ENCODE measurements around the gene EML5.

The EML5 gene

GRCh38 chr14:88565427-88565826 lies 227.3 kb downstream of the EML5 start:
- no peak overlapping the region for H3K4me3 ChIP-seq (ENCODE audit: low read depth, low read length)
- peaks cover 38 to 39% of the 10 kb centered on the region in 2 experiments for H3K36me3 ChIP-seq (ENCODE audit: control insufficient read depth in 2 of 2, insufficient read depth in 1 of 2, low read length in 2 of 2)
- H3K27ac ChIP-seq (ENCODE audit: extremely low read depth, low read depth, low read length) = no peak overlapping the region
- peaks cover 5% of the 10 kb centered on the region for H3K4me1 ChIP-seq (ENCODE audit: control insufficient read depth, insufficient read depth, low read length)
- H3K9me3 ChIP-seq (ENCODE audit: control insufficient read depth, insufficient read depth, low read depth, low read length) = no peaks in the 10 kb centered on the region
- ChIA-PET POLR2A (no interaction called here), CTCF (interaction anchor here (0.9 to 1.5 kb wide), 2 partner anchors 10 to 41 kb away, joined by 4 to 5 read pairs; no protein-coding TSS in a partner anchor)
- TF ChIP-seq SCRT2 (tag by site-specific recombination; IDR thresholded peaks at IDR 0.05) = no peak
- TF ChIP-seq ZBTB48 (tag by site-specific recombination; IDR thresholded peaks at IDR 0.05) = no peak
- no peak for TF ChIP-seq ZNF560 (tag by site-specific recombination; IDR thresholded peaks at IDR 0.05; ENCODE audit: borderline replicate concordance)
- TF ChIP-seq, protein P1, sequence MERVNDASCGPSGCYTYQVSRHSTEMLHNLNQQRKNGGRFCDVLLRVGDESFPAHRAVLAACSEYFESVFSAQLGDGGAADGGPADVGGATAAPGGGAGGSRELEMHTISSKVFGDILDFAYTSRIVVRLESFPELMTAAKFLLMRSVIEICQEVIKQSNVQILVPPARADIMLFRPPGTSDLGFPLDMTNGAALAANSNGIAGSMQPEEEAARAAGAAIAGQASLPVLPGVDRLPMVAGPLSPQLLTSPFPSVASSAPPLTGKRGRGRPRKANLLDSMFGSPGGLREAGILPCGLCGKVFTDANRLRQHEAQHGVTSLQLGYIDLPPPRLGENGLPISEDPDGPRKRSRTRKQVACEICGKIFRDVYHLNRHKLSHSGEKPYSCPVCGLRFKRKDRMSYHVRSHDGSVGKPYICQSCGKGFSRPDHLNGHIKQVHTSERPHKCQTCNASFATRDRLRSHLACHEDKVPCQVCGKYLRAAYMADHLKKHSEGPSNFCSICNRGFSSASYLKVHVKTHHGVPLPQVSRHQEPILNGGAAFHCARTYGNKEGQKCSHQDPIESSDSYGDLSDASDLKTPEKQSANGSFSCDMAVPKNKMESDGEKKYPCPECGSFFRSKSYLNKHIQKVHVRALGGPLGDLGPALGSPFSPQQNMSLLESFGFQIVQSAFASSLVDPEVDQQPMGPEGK (tag by site-specific recombination; IDR thresholded peaks at IDR 0.05) = no peak
- TF ChIP-seq ZNF112 (tag by site-specific recombination; IDR thresholded peaks at IDR 0.05) = no peak
- no peak for TF ChIP-seq ZNF664 (tag by site-specific recombination; IDR thresholded peaks at IDR 0.05)
- TF ChIP-seq ZNF350 (tag by site-specific recombination; IDR thresholded peaks at IDR 0.05) = no peak
- no peak for TF ChIP-seq ZNF26 (tag by site-specific recombination; IDR thresholded peaks at IDR 0.05)
- no peak for TF ChIP-seq ZNF677 (tag by site-specific recombination; IDR thresholded peaks at IDR 0.05)

- no peak for TF ChIP-seq SP7 (tag by site-specific recombination; IDR thresholded peaks at IDR 0.05)
- TF ChIP-seq ZNF121 (tag by site-specific recombination; IDR thresholded peaks at IDR 0.05) = peak; percentile 92
- H3K4me1 ChIP-seq (ENCODE audit: control insufficient read depth, insufficient read depth, low read length) = peaks cover 5% of the 10 kb centered on the region
- no peak overlapping the region for H3K27ac ChIP-seq (ENCODE audit: extremely low read depth, low read depth, low read length)
- peaks cover 23 to 26% of the 10 kb centered on the region in 2 experiments for H3K36me3 ChIP-seq (ENCODE audit: control insufficient read depth in 2 of 2, insufficient read depth in 1 of 2, low read length in 2 of 2)
- CTCF ChIA-PET = interaction anchor here (1.5 kb wide), 1 partner anchor 9 kb away, joined by 4 read pairs; no protein-coding TSS in a partner anchor
- POLR2A ChIA-PET = interaction anchor here (0.5 to 0.7 kb wide), 2 partner anchors 12 to 725 kb away, joined by 4 read pairs; no protein-coding TSS in a partner anchor
- H3K4me3 ChIP-seq (ENCODE audit: low read depth, low read length) = peak overlapping the region; percentile 100
- no peaks in the 10 kb centered on the region for H3K9me3 ChIP-seq (ENCODE audit: control insufficient read depth, insufficient read depth, low read depth, low read length)
Measured at GRCh38 chr14:88563845-88564244, 228.9 kb downstream of the EML5 start.

GRCh38 chr14:88562831-88563686 lies 229.7 kb downstream of the EML5 start, which contains the start of gene ZC3H14:
Gene ZC3H14, plus strand, starts transcription at chr14:88563037. Its CDS starts 97 bp downstream, at chr14:88563134.
- Histone ChIP-seq H3K4me1 (ENCODE audit: control insufficient read depth, insufficient read depth, low read length) (peaks cover 5% of the 10 kb centered on the region), H3K9me3 (ENCODE audit: control insufficient read depth, insufficient read depth, low read depth, low read length) (no peaks in the 10 kb centered on the region), H3K4me3 (ENCODE audit: low read depth, low read length) (peak within 1 kb of the TSS; percentile 100), H3K36me3 (ENCODE audit: control insufficient read depth in 2 of 2, insufficient read depth in 1 of 2, low read length in 2 of 2) (peaks cover 15 to 18% of the 10 kb centered on the region in 2 experiments), H3K27ac (ENCODE audit: extremely low read depth, low read depth, low read length) (peak within 1 kb of the TSS; percentile 96)
- POLR2A ChIA-PET = interaction anchor here (0.5 to 0.7 kb wide), 2 partner anchors 11 to 726 kb away, joined by 4 read pairs; no protein-coding TSS in a partner anchor
- CTCF ChIA-PET = interaction anchor here (0.5 kb wide), 1 partner anchor 50 kb away, joined by 4 read pairs; no protein-coding TSS in a partner anchor
- TF ChIP-seq ZIC2 (tag by site-specific recombination; IDR thresholded peaks at IDR 0.05) (peak; percentile 62), ZNF169 (tag by site-specific recombination; IDR thresholded peaks at IDR 0.05) (no peak), ZNF223 (tag by site-specific recombination; IDR thresholded peaks at IDR 0.05) (no peak), ZNF280D (tag by site-specific recombination; IDR thresholded peaks at IDR 0.05) (no peak), ZNF23 (tag by site-specific recombination; IDR thresholded peaks at IDR 0.05; ENCODE audit: borderline replicate concordance) (no peak), ZNF692 (tag by site-specific recombination; IDR thresholded peaks at IDR 0.05) (peak; percentile 91), ZFP37 (tag by site-specific recombination; IDR thresholded peaks at IDR 0.05) (peak; percentile 71), ZNF600 (tag by site-specific recombination; IDR thresholded peaks at IDR 0.05) (peak; percentile 94), ZNF132 (tag by site-specific recombination; IDR thresholded peaks at IDR 0.05; ENCODE audit: borderline replicate concordance) (no peak), ZNF2 (tag by site-specific recombination; IDR thresholded peaks at IDR 0.05) (peak; percentile 71), ZNF677 (tag by site-specific recombination; IDR thresholded peaks at IDR 0.05) (no peak), ZNF571 (tag by site-specific recombination; IDR thresholded peaks at IDR 0.05) (no peak)

Data from HEK293 (cell line).